AG09309 (cell line): ENCODE measurements around the gene ZNF681.

Source experiments
- DNase-seq: peaks from one replicate; pipeline ENCODE4 v3.0.0-alpha.2; 2010; ENCODE audit warnings: low read depth
- H3K4me3 ChIP-seq: 2 replicates; pipeline ENCODE4 v1.5.1; 2011; ENCODE audit warnings: mild to moderate bottlenecking, low read depth, low read length, moderate library complexity; ENCODE audit not compliant: control insufficient read depth
- CTCF ChIP-seq: IDR thresholded peaks from 2 replicates; pipeline ENCODE4 v1.5.1; 2011; ENCODE audit warnings: mild to moderate bottlenecking, low read depth, low read length, inconsistent platforms; ENCODE audit not compliant: insufficient read depth, control insufficient read depth; ENCODE audit errors: missing control alignments

ZNF681 gene

GRCh38 chr19:23758187-23759074 lies at the start of gene ZNF681:
Gene ZNF681, minus strand, starts transcription at chr19:23758891. Its CDS starts 142 bp downstream, at chr19:23758749.
- peak; percentile 60 for DNase-seq
- peak within 1 kb of the TSS; percentile 59 for H3K4me3 ChIP-seq
- TF ChIP-seq CTCF, result peak; percentile 9

DNA sequence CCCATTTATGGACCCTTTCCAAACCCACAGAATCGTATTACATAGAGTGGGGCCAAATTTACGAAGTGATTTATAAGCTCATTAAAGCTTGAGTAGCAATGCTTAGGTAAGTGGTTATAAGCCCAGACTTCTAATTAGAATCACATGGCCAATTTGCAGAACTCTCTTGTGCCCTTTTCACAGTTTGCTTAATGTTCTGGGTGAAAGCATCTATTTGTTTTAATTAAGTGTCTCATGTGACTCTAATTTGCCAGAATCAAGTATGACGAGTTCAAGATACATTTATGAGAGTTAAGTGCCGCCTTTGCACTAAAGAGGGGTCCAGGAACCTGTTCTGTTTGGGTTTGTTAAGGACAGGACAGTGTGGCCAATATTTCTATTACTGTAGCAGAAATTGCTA lies 46.0 kb upstream of the ZNF681 start:
- no peak overlapping the region for H3K4me3 ChIP-seq
- TF ChIP-seq CTCF, result no peak
- no peak for DNase-seq

DNA sequence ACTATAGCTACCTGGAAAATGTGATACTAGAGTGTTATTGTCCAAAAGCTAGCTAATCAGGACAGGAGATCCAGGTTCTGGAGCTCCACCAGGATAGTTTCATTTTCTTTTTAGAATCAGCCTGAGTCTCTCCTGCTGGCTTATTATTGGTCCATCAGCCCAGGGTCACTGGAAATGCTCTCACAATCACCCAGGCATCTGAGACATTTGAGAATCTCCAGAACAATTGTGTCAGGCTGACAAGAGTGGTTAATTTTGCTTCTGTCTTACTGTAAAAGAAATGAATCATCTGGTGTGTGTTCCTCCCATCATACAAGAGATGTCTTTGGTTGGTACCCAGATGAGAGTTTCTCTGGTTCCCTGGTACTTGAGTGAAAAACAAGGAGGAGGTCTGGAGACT lies 43.6 kb upstream of the ZNF681 start:
- no peak for DNase-seq
- H3K4me3 ChIP-seq, result no peak overlapping the region
- TF ChIP-seq CTCF, result no peak

DNA sequence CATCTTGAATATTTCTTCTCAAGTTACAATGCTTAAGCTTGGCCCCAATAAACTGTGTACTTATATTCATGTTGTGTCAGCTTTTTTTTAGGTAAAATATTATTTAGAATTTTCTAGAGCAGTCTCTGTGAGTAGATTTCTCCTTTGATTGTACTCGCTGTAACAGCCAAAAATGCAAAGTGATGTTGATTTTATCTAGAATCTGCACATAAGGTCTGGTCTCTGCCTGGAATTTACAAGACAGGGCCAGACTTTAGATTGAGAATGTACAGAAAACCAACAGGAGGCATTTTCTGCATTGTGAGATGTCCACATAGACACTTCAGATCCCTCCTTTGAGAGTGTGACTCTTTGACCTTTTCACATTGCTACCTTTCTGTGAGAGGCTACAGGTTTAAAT lies 43.1 kb upstream of the ZNF681 start:
- no peak overlapping the region for H3K4me3 ChIP-seq
- DNase-seq, result no peak

DNA sequence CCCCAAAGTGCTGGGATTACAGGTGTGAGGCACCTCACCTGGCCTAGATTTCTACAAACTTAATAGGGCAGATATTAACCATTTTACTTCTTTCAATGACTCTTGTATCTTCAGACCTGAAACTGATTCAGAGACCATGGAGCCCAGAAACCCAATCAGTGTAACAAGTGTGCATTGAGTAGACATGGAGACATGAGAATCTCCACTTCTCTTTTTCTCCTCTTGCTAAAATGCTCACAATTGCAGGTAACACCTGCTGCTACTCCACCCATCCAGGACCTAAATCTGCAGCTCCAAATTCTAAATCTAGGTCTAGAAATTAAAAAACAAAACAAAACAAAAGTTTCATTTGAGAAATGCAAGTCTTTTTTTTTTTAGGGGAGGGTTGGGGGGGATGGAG lies 42.2 kb upstream of the ZNF681 start:
- no peak for TF ChIP-seq CTCF
- DNase-seq, result no peak

More for the DNA sequence above, 43.1 kb upstream of the ZNF681 start:
- no peak for TF ChIP-seq CTCF

DNA sequence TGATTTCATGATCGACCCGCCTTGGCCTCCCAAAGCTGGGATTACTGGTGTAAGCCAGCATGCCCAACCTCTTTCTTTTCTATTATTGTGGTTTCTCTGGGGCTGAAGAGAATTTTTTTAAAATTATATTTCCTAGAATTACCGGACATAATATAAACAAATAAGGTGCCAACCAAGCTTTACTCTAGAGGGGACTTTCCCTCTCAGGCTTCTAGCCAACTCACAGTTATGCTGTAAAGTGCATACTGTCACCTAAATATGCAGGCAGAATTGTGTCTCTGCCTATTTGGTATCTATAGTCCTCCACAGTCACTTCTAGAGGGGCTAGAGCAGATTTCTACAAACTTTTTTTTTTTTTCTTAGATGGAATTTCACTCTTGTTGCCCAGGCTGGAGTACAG lies 41.6 kb upstream of the ZNF681 start:
- no peak for TF ChIP-seq CTCF
- no peak overlapping the region for H3K4me3 ChIP-seq
- DNase-seq, result no peak

More for the DNA sequence above, 42.2 kb upstream of the ZNF681 start:
- no peak overlapping the region for H3K4me3 ChIP-seq
